Esophagus squamous epithelium (tissue), 4 donors: ENCODE measurements around the gene AHNAK.

ENCODE experiments used
- POLR2A ChIP-seq, 4 donors: fragments of 450-650 bp; IDR thresholded peaks; one replicate each; pipeline ENCODE4 v1.6.1; 2017; ENCODE audit warnings: antibody characterized with exemption in 4 of 4, mild to moderate bottlenecking in 4 of 4, moderate library complexity in 3 of 4
- TF ChIP-seq, protein P1 (sequence below), 6 experiments: fragments of 450-650 bp in 4 of 6; fragments of 200-600 bp in 2 of 6; sonication (generic) in 2 of 6; IDR thresholded peaks; one replicate each; pipeline ENCODE4 v1.5.1; 2016 to 2019; ENCODE audit warnings: antibody characterized with exemption in 6 of 6, mild to moderate bottlenecking in 4 of 6, moderate library complexity in 4 of 6

DNA sequence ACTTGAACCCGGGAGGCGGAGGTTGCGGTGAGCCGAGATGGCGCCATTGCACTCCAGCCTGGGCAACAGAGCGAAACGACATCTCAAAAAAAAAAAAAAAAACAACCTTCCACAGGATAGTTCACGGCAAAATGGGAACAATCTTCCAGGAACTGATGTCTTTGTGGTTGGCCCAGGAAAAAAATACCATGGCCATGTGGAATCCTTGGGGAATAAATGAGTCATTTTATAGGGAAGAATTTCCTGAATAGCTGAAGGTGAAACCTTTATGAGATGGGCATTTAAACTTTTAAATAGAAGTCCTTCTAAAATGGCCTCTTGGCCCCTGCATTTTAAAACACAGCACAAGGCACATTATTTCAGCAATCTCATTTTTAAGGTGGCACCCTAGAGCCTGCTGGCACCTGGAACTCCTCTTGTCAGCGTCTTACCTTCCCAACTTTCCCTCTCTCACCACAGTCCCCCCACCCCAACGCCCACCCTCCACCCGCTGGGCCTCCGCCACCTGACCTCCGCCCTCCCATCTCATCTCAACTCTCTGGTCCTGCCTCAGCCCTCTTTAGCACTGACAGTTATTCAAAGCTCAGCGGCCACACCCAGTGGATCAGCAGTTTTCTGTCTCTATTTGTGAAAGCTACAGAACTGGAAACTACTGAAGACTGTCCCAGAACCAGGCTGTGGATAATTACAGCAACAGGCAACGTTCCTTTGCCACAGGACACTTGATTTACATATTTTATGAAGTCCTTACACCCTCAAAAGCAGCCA lies 84.7 kb downstream of the AHNAK start:
- TF ChIP-seq, protein P1, sequence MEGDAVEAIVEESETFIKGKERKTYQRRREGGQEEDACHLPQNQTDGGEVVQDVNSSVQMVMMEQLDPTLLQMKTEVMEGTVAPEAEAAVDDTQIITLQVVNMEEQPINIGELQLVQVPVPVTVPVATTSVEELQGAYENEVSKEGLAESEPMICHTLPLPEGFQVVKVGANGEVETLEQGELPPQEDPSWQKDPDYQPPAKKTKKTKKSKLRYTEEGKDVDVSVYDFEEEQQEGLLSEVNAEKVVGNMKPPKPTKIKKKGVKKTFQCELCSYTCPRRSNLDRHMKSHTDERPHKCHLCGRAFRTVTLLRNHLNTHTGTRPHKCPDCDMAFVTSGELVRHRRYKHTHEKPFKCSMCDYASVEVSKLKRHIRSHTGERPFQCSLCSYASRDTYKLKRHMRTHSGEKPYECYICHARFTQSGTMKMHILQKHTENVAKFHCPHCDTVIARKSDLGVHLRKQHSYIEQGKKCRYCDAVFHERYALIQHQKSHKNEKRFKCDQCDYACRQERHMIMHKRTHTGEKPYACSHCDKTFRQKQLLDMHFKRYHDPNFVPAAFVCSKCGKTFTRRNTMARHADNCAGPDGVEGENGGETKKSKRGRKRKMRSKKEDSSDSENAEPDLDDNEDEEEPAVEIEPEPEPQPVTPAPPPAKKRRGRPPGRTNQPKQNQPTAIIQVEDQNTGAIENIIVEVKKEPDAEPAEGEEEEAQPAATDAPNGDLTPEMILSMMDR (IDR thresholded peaks at IDR 0.05) = no peak
- no peak for TF ChIP-seq POLR2A (IDR thresholded peaks at IDR 0.05)
